GM19240 (cell line): ENCODE measurements around the gene TEX29.

Experiments used
- DNase-seq: peaks from one replicate; pipeline ENCODE4 v3.0.0; 2011; ENCODE audit warnings: low spot score; ENCODE audit not compliant: insufficient read length

TEX29 gene

DNA sequence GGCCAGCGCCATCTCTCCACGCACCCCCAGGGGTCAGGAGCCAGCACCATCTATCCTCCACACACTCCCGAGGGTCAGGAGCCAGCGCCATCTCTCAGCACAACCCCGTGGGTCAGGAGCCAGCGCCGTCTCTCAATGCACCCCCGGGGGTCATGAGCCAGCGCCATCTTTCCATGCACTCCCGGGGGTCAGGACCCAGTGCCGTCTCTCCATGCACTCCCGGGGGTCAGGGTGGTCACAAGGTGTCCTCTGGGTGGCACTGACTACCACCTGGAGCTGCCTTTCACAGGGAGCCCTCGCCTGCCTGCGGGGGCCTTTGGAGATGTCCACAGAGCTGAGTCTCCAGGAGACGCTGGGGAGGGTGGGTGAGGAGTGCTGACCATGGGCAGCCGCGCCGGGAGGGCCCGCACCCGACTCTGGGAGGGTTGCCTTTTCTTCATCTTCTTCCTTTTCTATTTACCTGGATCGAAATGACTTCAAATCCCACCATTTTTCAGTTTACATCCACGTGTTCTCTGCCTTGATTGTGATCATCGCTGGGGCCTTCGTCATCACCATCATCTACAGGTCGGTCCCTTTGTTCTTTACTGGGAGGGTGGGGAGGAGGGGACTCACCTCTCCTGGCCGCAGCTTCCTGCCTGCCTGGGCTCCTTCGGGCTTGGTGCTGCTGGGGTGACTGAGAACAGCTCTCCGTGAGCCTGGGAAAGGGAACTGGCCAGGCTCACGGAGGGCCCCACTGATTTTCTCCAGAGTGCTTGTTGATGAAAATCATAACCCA is 19.1 kb downstream of the TEX29 start:
- no peak for DNase-seq

DNA sequence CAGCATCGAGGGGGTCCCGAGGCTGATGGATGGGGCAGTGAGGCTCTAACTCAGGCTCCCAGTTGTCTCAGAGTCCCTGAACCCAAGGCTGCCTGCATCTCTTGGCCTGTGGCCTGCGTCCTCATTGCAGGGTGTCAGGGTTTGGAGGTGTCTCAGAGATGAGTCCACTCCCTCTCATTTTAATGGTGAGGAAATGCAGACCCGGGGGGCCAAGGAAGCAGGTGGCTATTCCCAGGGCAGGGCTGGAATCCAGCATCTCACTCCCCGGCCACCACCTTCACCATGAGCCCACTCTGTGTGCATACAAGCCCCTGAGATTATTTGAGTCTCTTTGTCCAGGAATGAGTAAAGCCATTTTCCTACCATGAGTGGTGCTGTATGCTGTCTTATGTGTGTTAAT is 21.4 kb downstream of the TEX29 start:
- no peak for DNase-seq

DNA sequence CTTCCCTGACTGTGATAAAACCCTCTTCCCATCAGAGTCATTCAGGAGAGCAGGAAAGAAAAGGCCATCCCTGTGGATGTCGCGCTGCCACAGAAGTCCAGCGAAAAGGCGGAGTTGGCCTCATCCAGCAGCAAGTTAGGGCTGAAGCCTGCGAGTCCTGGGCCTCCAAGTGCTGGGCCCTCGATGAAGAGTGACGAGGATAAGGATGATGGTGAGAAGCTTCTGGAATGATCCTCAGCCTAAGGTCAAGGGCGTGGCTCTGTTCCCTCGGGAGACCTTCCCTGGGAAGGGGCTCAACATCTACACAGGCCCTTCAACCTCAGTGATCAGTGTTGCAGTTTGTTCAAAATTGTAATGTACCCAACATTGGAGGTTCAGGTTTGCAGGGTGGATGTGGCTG is 22.3 kb downstream of the TEX29 start:
- no peak for DNase-seq

DNA sequence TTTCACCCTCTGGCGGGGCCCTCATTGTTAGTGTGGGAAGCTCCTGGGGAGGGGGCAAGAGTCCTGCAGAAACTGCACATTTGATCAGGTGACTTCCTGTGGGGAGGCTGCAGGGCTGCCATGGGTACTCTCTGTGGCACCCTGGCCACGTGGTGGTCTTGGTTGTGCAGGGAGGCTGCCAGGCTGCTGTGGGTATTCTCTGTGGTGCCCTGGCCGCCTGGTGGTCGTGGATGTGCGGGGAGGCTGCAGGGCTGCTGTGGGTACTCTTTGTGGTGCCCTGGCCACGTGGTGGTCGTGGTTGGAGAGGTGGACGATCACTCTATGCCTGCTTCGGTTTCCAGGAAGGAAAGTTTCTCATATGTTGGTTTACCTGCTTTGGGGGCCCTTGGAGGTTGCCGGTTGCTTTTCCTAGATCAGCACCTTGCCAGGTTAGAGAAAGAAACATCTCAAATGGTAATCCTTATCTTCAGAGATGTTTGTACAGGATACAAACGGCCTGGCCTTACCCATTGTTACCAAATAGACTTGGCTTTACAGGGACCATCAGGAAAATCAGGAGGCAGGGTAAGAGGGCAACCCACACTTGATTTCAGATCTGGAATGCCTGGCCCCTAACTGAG is 22.9 kb downstream of the TEX29 start:
- DNase-seq = no peak

DNA sequence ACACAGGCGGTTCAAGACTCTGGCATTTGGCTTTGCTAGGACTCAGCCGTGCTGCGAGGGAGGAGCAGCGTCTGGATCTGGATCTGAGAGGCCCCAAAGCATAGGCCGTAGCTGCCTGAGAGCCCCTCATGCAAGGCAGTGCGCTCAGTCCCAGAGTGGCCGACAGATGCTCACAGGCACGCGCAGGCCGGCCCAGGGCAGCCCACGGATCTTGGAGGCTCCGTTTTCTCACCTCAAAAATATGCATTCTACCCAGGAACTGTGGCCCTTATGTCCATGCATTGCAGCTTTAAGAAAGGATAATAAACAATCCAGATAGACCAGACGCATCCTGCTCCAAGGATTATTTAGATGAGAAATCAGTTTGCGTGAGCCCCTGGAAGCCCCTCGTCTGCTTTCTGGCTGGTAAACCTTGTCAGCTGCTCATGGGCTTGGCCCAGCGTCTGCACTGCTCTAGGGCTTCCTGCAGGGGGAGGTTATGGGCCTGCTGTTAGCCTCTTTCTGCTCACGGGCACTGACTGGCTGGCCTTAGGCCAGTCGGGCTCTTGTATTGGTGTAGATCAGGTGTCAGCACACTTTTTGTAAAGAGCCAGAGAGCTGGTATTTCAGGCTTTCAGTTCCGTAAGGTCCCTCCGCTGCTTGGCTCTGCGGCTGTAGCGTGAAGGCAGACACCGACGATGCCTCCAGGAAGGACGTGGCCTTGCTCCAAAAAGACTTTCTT is 24.2 kb downstream of the TEX29 start:
- DNase-seq = no peak

DNA sequence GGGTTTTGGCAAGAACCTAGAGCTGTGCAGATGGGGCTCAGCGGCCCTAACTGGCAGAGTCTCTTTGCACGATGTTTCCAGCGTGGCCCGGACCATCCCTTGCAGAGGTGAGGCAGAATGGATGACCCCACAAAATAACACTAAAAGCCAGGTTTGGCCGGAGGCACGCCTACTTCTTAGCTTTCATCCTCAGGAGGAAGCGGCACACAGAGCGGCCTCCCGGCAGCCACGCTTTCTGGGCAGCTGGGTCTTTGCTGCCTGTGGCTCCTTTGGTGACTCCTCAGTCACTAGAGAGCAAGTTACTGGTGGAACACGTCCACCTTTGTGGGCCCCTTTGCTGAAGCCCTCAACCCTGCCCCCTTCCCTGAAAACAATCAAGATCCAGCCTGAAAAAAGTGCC is 25.2 kb downstream of the TEX29 start:
- no peak for DNase-seq

DNA sequence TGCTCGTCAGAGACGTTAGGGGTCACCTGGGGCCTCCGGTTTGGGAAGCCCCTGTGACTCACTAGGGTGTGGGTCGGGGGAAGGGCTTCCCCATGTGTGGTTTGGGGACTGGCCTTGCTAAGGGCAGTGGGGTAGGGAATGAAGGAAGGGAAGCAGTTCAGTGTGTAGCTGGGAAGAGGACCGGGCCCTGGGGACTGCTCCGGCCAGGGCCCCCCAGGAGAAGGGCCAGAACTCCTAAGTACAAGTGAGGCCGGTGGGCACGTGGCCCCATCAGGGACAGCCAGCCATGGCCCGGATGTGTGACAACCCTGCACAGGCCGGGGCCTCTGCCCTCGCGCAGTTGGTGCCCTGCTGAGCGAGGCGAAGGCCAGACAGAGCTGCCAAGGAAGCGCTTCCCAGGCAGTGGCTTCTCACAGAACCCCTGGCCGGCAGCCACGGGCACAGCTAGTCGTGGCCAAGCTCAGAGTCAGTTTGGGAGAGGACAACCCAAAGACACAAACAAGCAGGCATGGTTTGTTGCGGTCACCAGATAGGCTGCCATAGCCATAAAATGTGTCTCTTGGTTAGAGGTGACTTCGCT is 25.7 kb downstream of the TEX29 start:
- no peak for DNase-seq

DNA sequence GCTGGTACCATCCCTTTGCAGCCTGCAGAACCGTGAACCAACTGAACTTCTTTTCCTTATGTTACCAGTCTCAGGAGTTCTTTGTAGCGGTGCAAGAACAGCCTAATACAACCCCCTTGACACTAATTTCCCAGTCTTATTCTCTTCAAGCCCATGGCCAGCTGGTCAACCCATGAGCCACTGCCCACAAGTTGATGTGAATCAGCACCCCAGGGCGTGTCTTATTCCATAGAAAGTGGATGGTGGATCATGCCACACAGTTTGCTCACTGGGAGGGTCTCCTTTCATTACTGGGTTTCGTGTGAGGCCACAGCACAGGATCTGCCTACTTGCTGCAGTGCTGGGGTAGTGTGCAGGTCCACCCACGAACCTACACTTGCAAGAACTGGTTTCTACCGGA is 27.0 kb downstream of the TEX29 start:
- DNase-seq = no peak

DNA sequence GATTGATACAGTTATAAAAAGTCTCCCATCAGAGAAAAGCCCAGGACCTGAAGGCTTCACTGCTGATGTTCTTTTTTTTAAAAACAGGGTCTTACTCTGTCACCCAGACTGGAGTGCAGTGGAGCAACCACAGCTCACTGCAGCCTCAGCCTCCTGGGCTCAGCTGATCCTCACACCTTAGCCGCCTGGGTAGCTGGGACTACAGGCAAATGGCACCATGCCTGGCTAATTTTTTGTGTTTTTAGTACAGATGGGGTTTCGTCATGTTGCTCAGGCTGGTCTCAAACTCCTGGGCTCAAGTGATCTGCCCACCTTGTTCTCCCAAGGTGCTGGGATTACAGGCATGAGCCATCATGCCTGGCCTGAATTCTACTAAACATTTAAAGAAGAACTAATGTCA is 33.1 kb downstream of the TEX29 start:
- no peak for DNase-seq

DNA sequence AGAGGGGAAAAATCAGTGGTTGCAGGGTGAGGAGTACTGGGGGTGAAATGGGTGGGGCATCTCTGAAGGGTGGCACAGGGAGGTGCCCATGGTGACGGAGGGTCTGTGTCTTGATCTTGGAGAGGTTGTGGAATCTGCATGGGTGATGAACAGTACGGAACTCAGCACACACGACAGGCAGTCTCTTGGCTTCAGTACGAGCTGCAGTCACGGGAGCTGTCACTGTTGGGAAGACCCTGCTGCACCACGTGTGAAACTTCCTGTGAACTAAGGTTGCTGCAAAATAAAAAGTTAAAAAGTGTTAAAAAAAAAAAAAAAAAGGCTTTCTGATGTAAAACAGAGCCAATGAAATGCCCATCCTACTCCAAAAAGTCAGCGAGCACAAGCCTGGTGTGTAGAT is 34.3 kb downstream of the TEX29 start:
- DNase-seq = no peak

DNA sequence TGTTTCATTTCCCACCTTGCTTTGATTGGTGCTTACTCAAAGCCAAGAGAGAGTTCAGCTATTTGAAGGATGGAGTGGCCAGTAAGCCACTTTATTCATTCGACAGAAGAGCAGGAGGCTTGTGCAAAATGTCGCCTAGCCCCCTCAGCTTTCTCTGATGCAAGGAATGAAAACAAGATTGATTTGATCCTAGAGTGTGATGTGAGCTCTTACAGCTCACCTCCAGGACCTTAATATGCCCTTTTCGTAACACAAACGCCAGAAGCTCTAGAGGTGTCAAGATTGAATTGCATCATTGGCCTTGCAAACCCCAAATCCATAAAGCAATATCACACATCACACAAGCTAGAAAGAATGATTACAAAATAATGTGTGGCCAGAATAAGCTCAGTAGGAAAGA is 36.4 kb downstream of the TEX29 start:
- no peak for DNase-seq

DNA sequence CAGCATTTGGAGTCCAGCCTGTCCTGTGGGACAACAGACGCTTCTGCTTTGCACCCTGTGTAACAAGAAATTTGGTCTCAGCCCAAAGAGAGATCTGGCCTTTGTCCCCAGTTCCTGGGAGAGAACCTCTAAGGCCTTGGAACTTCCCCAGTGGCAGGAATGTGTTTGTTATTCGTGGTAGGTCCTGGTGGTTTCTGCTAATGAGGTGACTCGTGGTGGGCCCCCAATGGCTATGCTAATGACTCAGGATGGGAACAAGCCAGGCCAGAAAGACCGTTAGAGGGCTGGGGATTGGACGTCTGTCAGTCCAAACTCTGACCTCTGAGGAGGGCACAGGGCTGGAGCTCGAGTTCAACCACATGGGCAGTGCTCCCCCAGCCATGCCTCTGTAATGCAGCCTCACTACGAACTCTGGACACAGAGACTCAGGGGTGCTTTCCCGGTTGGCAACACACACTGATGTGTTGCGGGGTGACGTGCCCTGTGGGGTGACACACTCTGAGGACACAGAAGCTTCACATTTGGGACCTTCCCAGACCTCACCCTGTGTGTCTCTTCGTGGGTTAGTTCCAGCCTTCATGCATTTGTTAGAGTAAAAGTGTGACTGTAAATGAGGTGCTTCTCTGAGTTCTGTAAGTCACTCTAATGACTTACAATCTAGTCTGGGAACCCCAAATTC is 38.9 kb downstream of the TEX29 start:
- no peak for DNase-seq

DNA sequence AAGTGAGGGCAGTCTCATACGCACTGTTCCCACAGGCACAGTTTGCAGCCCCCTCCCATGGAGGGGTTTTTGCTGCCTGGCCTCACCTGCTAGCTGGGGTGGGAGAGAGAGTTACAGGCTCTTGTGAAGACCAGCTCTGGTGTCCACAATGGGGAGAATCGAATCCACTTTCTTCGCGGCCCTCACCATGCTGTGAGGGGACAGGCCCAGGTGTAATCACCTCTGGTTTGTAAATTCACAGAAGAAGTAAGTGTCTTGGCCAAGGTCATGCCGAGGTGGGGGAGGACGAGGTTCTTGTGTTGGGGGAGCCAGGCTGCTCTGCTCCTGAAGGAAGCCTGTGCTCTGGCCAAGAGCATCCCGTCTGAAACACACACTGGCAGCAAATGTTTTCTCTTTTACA is 39.5 kb downstream of the TEX29 start:
- DNase-seq = no peak

DNA sequence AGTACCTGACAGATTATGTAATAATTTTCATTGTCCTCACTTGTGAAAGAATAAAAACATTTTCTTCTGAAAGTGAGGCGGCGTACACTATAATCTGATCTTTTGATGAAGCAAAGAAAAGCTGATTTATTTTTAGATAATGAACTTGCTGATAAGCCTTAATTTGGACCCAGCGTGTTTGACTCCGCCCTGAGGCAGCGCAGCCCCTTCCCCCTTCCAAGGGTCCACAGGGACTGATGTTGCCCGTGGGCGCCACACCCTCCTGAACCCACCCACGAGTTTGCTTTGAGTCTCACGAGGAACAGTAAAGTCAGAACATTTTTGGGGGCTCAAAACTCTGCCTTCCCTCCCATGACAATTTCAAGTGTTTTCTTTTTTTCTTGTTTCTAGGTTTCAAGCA is 40.0 kb downstream of the TEX29 start:
- DNase-seq = no peak

DNA sequence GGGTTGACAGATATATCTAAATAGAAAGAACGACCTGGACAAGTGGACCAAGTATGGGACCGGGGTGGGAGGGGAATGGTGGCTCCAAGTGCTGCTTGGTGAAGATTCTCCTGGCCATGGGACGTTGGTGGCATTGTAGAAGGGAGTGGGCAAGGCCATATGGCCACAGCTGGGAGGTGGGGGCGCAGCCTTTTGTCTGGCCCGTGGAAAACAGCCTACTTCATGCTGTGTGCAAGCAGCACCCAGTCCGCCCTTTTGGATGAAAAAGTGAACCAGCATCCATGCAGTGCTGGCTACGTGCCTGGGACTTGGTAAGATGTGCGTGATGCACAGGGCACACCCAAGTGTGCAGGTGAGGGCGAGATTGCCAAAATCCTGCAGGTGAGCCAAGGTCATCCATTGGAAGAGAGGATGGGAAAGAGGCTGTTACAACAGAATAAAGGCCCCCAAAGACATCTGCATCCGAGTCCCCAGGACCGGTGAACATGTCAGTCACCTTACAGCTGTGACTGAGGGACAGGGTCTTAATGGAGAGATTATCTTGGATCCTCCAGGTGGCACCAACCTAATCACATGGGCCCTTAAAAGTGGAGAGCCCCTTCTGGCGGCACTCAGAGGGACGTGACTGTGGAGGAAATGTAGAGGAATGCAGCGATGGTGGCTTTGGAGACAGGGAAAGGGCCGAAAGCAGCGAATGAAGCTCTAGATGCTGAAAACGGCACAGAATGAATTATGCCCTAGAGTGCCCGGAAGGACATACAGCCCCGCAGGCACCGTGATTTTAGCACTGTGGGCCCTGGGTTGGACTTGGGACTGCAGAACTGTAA is 40.8 kb downstream of the TEX29 start:
- no peak for DNase-seq

DNA sequence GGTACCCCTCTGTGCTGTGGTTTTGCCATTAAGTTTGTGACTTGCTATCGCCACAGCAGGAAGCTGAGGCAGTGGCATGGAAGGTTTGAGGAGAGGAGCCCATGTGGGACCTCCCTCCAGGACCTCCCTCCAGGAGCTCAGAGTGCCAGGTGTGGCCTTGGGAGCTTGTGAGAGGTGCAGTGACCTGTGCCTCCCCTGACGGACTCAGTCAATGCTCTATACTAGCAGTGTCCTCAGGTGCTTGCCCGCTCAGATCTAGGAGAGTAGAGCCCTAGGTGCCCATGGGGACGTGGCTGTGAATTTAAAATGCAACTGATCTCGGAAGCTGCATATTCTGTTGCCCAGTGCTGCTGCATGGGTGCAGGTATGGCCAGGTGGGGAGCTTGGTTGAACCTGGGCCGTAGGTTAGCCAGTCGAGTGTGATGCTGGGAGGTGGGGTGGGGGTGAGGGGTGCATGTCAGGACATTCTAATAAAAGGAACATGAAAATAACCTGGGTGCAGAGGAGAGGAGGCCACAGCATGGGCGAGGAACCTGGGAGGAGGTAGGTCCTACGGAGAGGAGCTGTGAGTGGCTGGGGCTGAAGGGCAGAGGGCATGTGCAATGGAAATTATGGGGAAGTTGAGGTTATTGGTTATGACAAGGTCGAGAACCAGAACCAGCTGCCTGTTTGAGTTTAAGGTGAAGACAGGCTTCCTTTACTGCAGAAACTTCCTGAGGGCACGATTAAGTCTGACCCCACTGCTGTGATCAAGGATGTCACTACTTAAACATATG is 41.6 kb downstream of the TEX29 start:
- DNase-seq = no peak

DNA sequence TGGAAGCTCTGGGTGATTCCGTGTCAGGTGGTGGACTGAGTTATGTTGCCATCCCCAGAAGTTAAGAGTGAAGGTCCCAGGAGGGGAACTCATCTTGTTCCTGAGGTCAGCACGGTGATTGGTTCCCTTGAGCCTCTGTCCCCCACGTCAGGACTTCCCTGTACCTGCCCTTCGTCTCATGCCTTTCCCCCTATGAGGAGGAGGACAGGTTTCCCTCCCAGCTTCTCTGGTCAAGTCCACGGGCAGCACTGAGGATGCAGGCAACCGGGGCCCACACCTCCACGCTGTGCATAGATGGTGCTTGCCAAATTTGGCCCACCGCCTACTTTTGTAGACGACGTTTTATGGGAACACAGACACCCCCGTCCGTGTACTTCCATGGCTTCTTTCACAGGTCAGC is 42.7 kb downstream of the TEX29 start:
- no peak for DNase-seq

DNA sequence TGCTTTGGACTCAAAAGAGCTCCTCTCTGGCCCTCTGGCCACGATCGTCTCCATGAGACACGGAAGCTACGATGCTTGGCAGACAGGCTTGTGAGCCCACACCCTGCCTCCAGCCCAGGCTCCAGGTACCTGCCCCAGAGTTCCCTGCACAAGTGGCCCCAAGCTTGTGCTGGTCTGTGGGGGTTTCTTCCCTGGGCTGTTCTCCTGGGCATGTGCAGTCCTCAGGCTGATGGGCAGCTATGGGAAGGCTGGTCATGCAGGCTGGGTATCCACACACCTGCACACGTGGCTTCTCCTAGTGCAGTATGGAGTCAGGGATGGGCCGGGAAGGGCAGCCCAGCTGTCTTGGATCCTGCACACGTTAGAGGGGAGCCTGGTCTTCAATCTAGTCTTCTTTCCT is 43.1 kb downstream of the TEX29 start:
- no peak for DNase-seq

DNA sequence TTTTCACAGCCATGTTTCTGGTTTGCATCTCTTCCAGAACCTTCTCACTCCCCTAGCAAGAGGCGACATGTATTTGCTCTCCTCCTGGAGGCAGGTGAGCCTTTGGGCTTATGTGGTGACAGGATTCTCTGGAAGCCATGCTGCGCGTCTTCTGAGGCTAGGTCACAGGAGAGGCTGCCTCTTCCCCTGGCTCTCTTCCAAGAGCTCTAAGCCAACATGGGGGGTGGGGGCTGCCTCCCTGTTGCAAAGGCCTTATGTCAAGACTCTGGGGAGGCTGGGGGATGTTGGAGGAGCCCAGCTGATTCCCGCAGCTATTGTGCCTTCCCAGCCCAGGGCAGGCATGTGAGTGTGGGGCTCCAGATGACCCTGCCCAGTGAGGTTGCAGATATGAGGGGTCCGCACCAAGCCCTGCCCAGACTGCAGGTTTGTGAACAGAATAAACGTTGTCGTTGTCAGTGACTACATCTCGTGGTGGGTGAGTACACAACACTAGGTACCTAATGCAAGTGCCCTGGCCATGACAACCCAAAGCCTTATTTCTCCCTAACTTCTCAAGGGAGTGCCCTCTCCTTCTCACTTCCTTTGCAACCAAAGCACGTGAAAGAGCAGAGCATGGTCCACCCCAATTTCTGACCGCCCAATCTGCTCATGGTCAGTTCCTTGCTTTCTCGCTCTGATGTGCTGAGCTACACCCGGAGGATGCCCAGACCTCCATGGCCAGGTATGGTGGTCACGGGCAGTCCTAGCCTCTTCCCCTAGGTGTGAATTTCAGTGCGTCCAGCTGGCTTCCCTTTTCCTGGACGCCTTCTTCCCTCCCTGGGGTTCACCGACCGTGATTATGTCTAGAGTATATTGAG is 44.9 kb downstream of the TEX29 start:
- no peak for DNase-seq
